Mucosa of stomach (tissue), 1 donor: ENCODE measurements around the gene GBGT1.

Experiments used
- H3K27me3 ChIP-seq: one replicate; pipeline ENCODE4 v1.7.0; 2013; ENCODE audit warnings: mild to moderate bottlenecking, low read length; ENCODE audit not compliant: control insufficient read depth, insufficient read depth
- H3K36me3 ChIP-seq: one replicate; pipeline ENCODE4 v1.7.0; 2013; ENCODE audit warnings: low read length; ENCODE audit not compliant: control insufficient read depth, insufficient read depth
- H3K4me1 ChIP-seq: one replicate; pipeline ENCODE4 v1.7.0; 2013; ENCODE audit warnings: mild to moderate bottlenecking, low read length; ENCODE audit not compliant: control insufficient read depth, insufficient read depth
- H3K4me3 ChIP-seq: one replicate; pipeline ENCODE4 v1.7.0; 2013; ENCODE audit warnings: low read length
- H3K9ac ChIP-seq: one replicate; pipeline ENCODE4 v1.7.0; 2013; ENCODE audit warnings: mild to moderate bottlenecking, low read length, moderate library complexity
- H3K9me3 ChIP-seq: one replicate; pipeline ENCODE4 v1.7.0; 2013; ENCODE audit warnings: mild to moderate bottlenecking, low read length, moderate library complexity; ENCODE audit not compliant: control insufficient read depth
- donor health status: Pancreatic carcinoma.

The GBGT1 gene

DNA sequence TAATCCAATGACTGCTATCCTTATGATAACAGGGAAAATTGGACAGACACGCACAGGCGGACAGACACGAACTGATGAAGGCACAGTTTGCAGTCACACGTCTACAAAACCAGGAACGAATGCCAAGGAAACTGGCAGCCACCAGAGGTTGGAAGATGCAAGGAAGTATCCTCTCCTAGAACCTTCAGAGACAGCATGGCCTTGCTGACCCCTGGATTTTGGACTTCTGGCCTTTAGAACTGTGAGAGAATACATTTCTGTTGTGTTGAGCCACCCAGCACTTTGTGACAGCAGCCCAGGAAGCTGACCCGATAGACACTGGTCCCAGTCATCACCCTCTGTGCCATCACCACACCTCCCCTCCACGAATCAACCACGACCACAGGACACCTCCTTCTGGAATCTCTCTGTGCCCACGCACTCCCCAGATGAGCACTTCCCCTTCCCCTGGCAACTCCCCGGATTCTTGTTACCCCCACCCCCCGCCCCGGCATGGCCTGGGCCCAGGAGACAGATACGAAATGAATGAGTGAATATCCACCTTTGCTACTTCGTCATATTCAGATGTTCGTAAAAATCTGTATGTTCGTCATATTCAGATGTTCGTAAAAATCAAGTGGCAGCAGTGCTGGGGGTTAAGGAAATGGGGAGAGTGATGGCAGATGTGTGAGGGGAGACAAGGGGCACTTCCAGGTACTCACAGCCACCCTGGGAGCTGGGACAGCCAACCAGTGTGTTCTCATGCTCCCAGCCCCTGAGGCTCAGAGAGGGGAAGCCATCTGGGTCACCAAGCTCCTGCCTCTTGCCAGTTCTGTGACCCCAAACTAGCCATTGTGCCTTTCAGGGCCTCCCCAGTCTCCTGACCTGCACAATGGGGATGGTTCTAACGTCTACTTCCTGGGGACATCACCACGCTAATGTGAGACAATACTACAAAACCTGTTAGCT, 18.5 kb downstream of the GBGT1 start:
- no peaks in the 10 kb centered on the region for H3K9me3 ChIP-seq
- H3K9ac ChIP-seq = peak overlapping the region; percentile 57
- no peaks in the 10 kb centered on the region for H3K36me3 ChIP-seq
- H3K4me1 ChIP-seq = peaks cover 65% of the 10 kb centered on the region
- no peaks in the 10 kb centered on the region for H3K27me3 ChIP-seq
- no peak overlapping the region for H3K4me3 ChIP-seq

GRCh38 chr9:133144142-133144903, 19.4 kb downstream of the GBGT1 start:
- H3K36me3 ChIP-seq = no peaks in the 10 kb centered on the region
- H3K9me3 ChIP-seq = no peaks in the 10 kb centered on the region
- peaks cover 68% of the 10 kb centered on the region for H3K4me1 ChIP-seq
- H3K27me3 ChIP-seq = no peaks in the 10 kb centered on the region
- peak overlapping the region; percentile 57 for H3K9ac ChIP-seq
- H3K4me3 ChIP-seq = no peak overlapping the region

DNA sequence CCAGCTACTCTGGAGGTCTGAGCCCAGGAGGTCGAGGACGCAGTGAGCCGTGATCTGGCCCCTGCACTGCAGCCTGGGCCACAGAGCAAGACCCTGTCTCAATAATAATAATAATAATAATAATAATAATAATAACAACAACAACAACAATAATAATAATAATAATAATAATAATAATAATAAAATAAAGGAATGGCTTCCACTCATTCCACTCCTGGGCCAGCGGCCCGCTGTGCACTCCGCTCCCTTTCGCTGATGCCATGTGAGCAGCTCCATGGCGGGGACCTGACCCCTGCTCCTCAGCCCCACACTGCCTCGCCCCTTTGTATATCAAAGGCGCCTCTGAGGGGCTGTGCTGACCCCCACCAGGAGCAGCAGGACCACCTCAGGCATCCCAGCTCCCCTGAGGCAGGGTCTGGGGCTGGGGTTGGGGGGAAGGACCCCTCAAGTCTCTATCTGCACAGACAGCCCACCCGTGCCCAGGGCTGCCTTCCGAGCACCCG, 20.0 kb downstream of the GBGT1 start:
- Histone ChIP-seq H3K4me3 (no peak overlapping the region), H3K27me3 (no peaks in the 10 kb centered on the region), H3K9ac (peak overlapping the region; percentile 57), H3K4me1 (peaks cover 75% of the 10 kb centered on the region), H3K9me3 (no peaks in the 10 kb centered on the region), H3K36me3 (no peaks in the 10 kb centered on the region)

- Histone ChIP-seq H3K4me1 (peaks cover 80% of the 10 kb centered on the region), H3K36me3 (no peaks in the 10 kb centered on the region), H3K9me3 (no peaks in the 10 kb centered on the region), H3K4me3 (no peak overlapping the region), H3K27me3 (no peaks in the 10 kb centered on the region), H3K9ac (peak overlapping the region; percentile 27)
Measured at GRCh38 chr9:133142684-133143622, 20.8 kb downstream of the GBGT1 start.

GRCh38 chr9:133141833-133142595, 21.7 kb downstream of the GBGT1 start:
- Histone ChIP-seq H3K27me3 (no peaks in the 10 kb centered on the region), H3K9me3 (no peaks in the 10 kb centered on the region), H3K4me3 (no peak overlapping the region), H3K36me3 (no peaks in the 10 kb centered on the region), H3K4me1 (peaks cover 80% of the 10 kb centered on the region), H3K9ac (peak overlapping the region; percentile 27)

GRCh38 chr9:133140606-133141005, 23.1 kb downstream of the GBGT1 start:
- H3K4me3 ChIP-seq = no peak overlapping the region
- no peaks in the 10 kb centered on the region for H3K36me3 ChIP-seq
- H3K4me1 ChIP-seq = peaks cover 86% of the 10 kb centered on the region
- H3K9ac ChIP-seq = no peak overlapping the region
- H3K27me3 ChIP-seq = no peaks in the 10 kb centered on the region
- H3K9me3 ChIP-seq = no peaks in the 10 kb centered on the region

DNA sequence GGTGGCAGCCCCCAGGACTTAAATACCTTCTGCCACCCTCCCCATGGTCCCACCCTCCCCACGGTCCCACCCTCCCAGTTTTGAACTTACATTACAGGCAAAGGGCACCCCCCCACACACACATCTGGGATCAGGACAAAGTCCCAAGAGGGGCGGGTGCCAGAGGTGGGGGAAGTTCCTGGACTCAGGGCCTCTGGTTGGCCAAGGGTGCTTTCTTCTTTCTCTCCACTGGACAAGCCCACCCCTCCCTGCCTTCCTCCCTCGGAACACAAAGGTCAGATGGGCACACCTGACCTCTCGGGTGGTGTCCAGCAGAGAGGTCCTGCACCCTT, 23.6 kb downstream of the GBGT1 start:
- H3K4me1 ChIP-seq = peaks cover 91% of the 10 kb centered on the region
- H3K9ac ChIP-seq = no peak overlapping the region
- H3K36me3 ChIP-seq = no peaks in the 10 kb centered on the region
- H3K9me3 ChIP-seq = no peaks in the 10 kb centered on the region
- H3K27me3 ChIP-seq = no peaks in the 10 kb centered on the region
- H3K4me3 ChIP-seq = no peak overlapping the region

- H3K9ac ChIP-seq = no peak overlapping the region
- no peak overlapping the region for H3K4me3 ChIP-seq
- no peaks in the 10 kb centered on the region for H3K36me3 ChIP-seq
- H3K27me3 ChIP-seq = no peaks in the 10 kb centered on the region
- peaks cover 91% of the 10 kb centered on the region for H3K4me1 ChIP-seq
- no peaks in the 10 kb centered on the region for H3K9me3 ChIP-seq
Measured at GRCh38 chr9:133139246-133140173, 24.2 kb downstream of the GBGT1 start.

GRCh38 chr9:133137451-133138231, 26.1 kb downstream of the GBGT1 start:
- peak overlapping the region; percentile 37 for H3K9ac ChIP-seq
- no peaks in the 10 kb centered on the region for H3K36me3 ChIP-seq

More at GRCh38 chr9:133137451-133138231, 26.1 kb downstream of the GBGT1 start:
- no peak overlapping the region for H3K4me3 ChIP-seq
- H3K27me3 ChIP-seq = no peaks in the 10 kb centered on the region
- no peaks in the 10 kb centered on the region for H3K9me3 ChIP-seq
- H3K4me1 ChIP-seq = peaks cover 96% of the 10 kb centered on the region
